Neural cell (in vitro differentiated cells): ENCODE results near the gene APBA1. TPM values are rescaled to one million over a fixed set of nuclear protein-coding genes. Genes with fewer than 3 reads are reported as not detected.

Experiments used
- H2AFZ ChIP-seq: fragments of 200-600, 300-800 bp; sonication (generic), shearing (Covaris generic); 2 replicates; pipeline ENCODE4 v1.6.0; 2014; ENCODE audit warnings: low read depth, mild to moderate bottlenecking, antibody characterized with exemption, low read length, moderate library complexity
- H3F3A ChIP-seq: fragments of 200-600 bp; shearing (Covaris generic); 2 replicates; pipeline ENCODE4 v1.6.1; 2016; ENCODE audit warnings: mild to moderate bottlenecking, moderate library complexity, mixed read lengths, antibody characterized with exemption, low read length; ENCODE audit not compliant: insufficient read depth, poor library complexity, severe bottlenecking
- H3K27ac ChIP-seq: fragments of 200-600, 300-800 bp; sonication (generic), shearing (Covaris generic); 2 replicates; pipeline ENCODE4 v1.5.1; 2014; ENCODE audit warnings: mild to moderate bottlenecking, low read length, moderate library complexity
- H3K27me3 ChIP-seq: fragments of 300-800, 200-600 bp; sonication (generic), shearing (Covaris generic); 2 replicates; pipeline ENCODE4 v1.6.0; 2014; ENCODE audit warnings: mild to moderate bottlenecking, low read depth, low read length, moderate library complexity; ENCODE audit not compliant: insufficient read depth
- H3K36me3 ChIP-seq: fragments of 300-800, 200-600 bp; sonication (generic), shearing (Covaris generic); 2 replicates; pipeline ENCODE4 v1.5.1; 2014; ENCODE audit warnings: mild to moderate bottlenecking, antibody characterized with exemption, low read length, moderate library complexity; ENCODE audit not compliant: insufficient read depth
- H3K4me2 ChIP-seq: fragments of 300-800, 200-600 bp; sonication (generic), shearing (Covaris generic); 2 replicates; pipeline ENCODE4 v1.6.0; 2014; ENCODE audit warnings: mild to moderate bottlenecking, low read length
- H3K4me3 ChIP-seq: fragments of 300-800, 200-600 bp; sonication (generic), shearing (Covaris generic); 2 replicates; pipeline ENCODE4 v1.5.1; 2014; ENCODE audit warnings: mild to moderate bottlenecking, low read length, moderate library complexity
- H3K79me2 ChIP-seq: fragments of 200-600 bp; shearing (Covaris generic); replicated peaks from 2 replicates; pipeline ENCODE4 v1.6.0; 2014; ENCODE audit warnings: mild to moderate bottlenecking, low read length, moderate library complexity; ENCODE audit not compliant: insufficient read depth
- H3K9ac ChIP-seq: fragments of 300-800, 200-600 bp; sonication (generic), shearing (Covaris generic); 2 replicates; pipeline ENCODE4 v1.6.1; 2016; ENCODE audit warnings: mild to moderate bottlenecking, low read length, mixed read lengths
- H3K9me2 ChIP-seq: fragments of 200-600 bp; shearing (Covaris generic); 2 replicates; pipeline ENCODE4 v1.6.1; 2016; ENCODE audit warnings: mild to moderate bottlenecking, low read length, mixed read lengths; ENCODE audit not compliant: insufficient read depth
- H3K9me3 ChIP-seq: fragments of 200-600, 300-800 bp; sonication (generic), shearing (Covaris generic); 2 replicates; pipeline ENCODE4 v1.6.1; 2016; ENCODE audit warnings: mild to moderate bottlenecking, mixed run types, low read length, moderate library complexity, mixed read lengths
- H4K20me1 ChIP-seq: fragments of 200-600 bp; shearing (Covaris generic); 2 replicates; pipeline ENCODE4 v1.6.1; 2016; ENCODE audit warnings: mild to moderate bottlenecking, mixed run types; ENCODE audit not compliant: insufficient read depth
- CTCF ChIP-seq: fragments of 450-650 bp; IDR thresholded peaks from 2 replicates; pipeline ENCODE4 v1.5.1; 2014; ENCODE audit warnings: antibody characterized with exemption, mild to moderate bottlenecking, moderate library complexity; ENCODE audit not compliant: poor library complexity, severe bottlenecking
- EP300 ChIP-seq: fragments of 450-650 bp; conservative IDR thresholded peaks from 2 replicates; pipeline ENCODE4 v1.6.1; 2014; ENCODE audit warnings: antibody characterized with exemption, mild to moderate bottlenecking, moderate library complexity; ENCODE audit not compliant: poor library complexity, severe bottlenecking
- EZH2 ChIP-seq: fragments of 200-600, 300-800 bp; shearing (Covaris generic), sonication (generic); IDR thresholded peaks from 2 replicates; pipeline ENCODE4 v1.6.1; 2014; ENCODE audit warnings: antibody characterized with exemption, low read length, borderline replicate concordance, mild to moderate bottlenecking; ENCODE audit not compliant: insufficient read depth, poor library complexity, severe bottlenecking
- MXI1 ChIP-seq: fragments of 450-650 bp; conservative IDR thresholded peaks from 2 replicates; pipeline ENCODE4 v1.6.1; 2014; ENCODE audit warnings: antibody characterized with exemption, mild to moderate bottlenecking; ENCODE audit not compliant: poor library complexity, severe bottlenecking
- POLR2AphosphoS5 ChIP-seq: IDR thresholded peaks from 2 replicates; pipeline ENCODE4 v1.6.1; 2012
- RAD21 ChIP-seq: fragments of 450-650 bp; conservative IDR thresholded peaks from 2 replicates; pipeline ENCODE4 v1.6.1; 2014; ENCODE audit warnings: antibody characterized with exemption, mild to moderate bottlenecking, moderate library complexity
- REST ChIP-seq: IDR thresholded peaks from 2 replicates; pipeline ENCODE4 v1.6.1; 2012; ENCODE audit warnings: borderline replicate concordance
- SMC3 ChIP-seq: fragments of 450-650 bp; conservative IDR thresholded peaks from 2 replicates; pipeline ENCODE4 v1.6.1; 2014; ENCODE audit warnings: antibody characterized with exemption, mild to moderate bottlenecking, moderate library complexity; ENCODE audit not compliant: poor library complexity
- TAF1 ChIP-seq: IDR thresholded peaks from 2 replicates; pipeline ENCODE4 v1.6.1; 2012; ENCODE audit warnings: low read depth
- polyA plus RNA-seq: library from polyadenylated mRNA; depleted of rRNA; stranded (reverse); fragments of >200 nt; gene quantifications from 2 replicates; pipeline ENCODE4 v1.2.3, GENCODE V29; 2014

APBA1 gene
- polyA plus RNA-seq, 1 donor from 2014 or later = 10.9 TPM

DNA sequence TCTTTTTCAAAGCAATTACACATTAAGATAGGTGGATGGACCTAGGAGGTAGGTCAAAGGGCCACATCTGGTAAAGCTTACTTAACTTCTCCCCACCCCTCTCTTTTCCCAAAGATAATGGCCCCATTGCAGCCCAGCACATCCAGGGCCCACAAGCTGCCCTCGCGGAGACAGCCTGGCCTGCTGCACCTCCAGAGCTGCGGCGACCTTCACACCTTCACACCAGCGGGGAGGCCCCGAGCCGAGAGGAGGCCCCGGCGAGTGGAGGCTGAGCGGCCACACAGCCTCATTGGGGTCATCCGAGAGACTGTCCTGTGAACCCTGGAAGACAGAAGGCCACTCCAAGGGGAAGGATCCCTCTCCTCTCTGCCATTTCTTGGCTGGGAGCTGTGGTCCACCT, 280.7 kb downstream of the APBA1 start:
- H3K4me3 ChIP-seq = no peak overlapping the region
- H4K20me1 ChIP-seq = no peaks in the 10 kb centered on the region
- H3K79me2 ChIP-seq = no peaks in the 10 kb centered on the region
- H3K27me3 ChIP-seq = no peaks in the 10 kb centered on the region
- H3F3A ChIP-seq = no peaks in the 10 kb centered on the region
- H3K4me2 ChIP-seq = no peak overlapping the region
- H3K9ac ChIP-seq = no peak overlapping the region
- no peak overlapping the region for H2AFZ ChIP-seq
- H3K27ac ChIP-seq = no peak overlapping the region
- H3K9me3 ChIP-seq = no peaks in the 10 kb centered on the region
- no peaks in the 10 kb centered on the region for H3K9me2 ChIP-seq
- H3K36me3 ChIP-seq = no peaks in the 10 kb centered on the region
- no peak for TF ChIP-seq MXI1
- TF ChIP-seq TAF1 = no peak
- TF ChIP-seq REST = no peak
- no peak for TF ChIP-seq SMC3
- no peak for TF ChIP-seq POLR2AphosphoS5
- TF ChIP-seq EZH2 = no peak
- no peak for TF ChIP-seq RAD21
- no peak for TF ChIP-seq CTCF
- no peak for TF ChIP-seq EP300

DNA sequence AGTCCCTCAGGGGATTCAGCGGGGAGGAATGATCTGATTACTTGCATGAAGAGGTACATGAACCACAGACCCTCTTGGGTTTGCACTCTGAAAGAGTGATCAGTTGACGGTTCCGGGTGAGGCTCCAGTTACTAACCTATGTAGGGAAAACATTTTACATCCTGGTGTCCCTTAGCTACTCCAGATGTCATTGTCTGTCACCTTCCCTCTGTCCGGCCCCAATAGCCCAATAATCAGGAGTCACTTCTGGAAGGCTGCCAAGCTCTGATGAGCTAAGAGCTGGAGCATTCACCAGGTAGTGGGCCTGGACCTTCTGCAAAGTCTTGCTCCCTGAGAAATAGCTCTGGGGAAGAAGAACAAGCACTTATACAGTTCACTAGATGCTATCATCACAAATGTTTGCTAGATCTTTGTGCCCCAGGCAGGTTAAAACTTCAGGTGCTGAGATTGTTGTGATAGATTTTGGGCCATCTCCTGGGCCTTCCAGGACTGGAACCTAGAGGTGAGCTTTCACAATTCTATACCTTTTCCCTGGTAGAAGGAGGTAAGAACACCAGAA, 282.7 kb downstream of the APBA1 start:
- Histone ChIP-seq H3K9me2 (no peaks in the 10 kb centered on the region), H2AFZ (no peak overlapping the region), H3K4me3 (no peak overlapping the region), H3K36me3 (no peaks in the 10 kb centered on the region), H3K4me2 (no peak overlapping the region), H3F3A (no peaks in the 10 kb centered on the region), H3K9me3 (no peaks in the 10 kb centered on the region), H4K20me1 (no peaks in the 10 kb centered on the region), H3K27ac (no peak overlapping the region), H3K27me3 (no peaks in the 10 kb centered on the region), H3K79me2 (no peaks in the 10 kb centered on the region), H3K9ac (no peak overlapping the region)
- TF ChIP-seq EP300 = no peak
- no peak for TF ChIP-seq EZH2
- no peak for TF ChIP-seq SMC3
- no peak for TF ChIP-seq POLR2AphosphoS5
- no peak for TF ChIP-seq MXI1
- TF ChIP-seq TAF1 = no peak
- TF ChIP-seq REST = no peak
- TF ChIP-seq CTCF = no peak
- TF ChIP-seq RAD21 = no peak
